Natural killer cell (primary cell): ENCODE results near the gene FSD2. TPM values are rescaled to one million over a fixed set of nuclear protein-coding genes. Genes with fewer than 3 reads are reported as not detected.

ENCODE experiments used
- ATAC-seq, 3 donors: fragments of 150-1000 bp in 2 of 3; fragments of 200-7000 bp in 1 of 3; cut with Tn5 transposase; 1 replicate in 1 of 3; 2 replicates in 2 of 3; pipeline ENCODE4 v1.10.0; 2021; ENCODE audit warnings: mild to moderate bottlenecking in 2 of 3, moderate library complexity in 2 of 3
- DNase-seq, 2 donors: peaks; one replicate each; pipeline versions ENCODE4 v3.0.0 to v3.0.0-alpha.2; 2013 to 2021; ENCODE audit warnings: mixed read lengths in 1 of 2
- H3K27ac ChIP-seq: one replicate; pipeline ENCODE4 v1.5.1; 2013; ENCODE audit warnings: mild to moderate bottlenecking, low read length
- H3K27me3 ChIP-seq: one replicate; pipeline ENCODE4 v1.6.1; 2013; ENCODE audit warnings: low read length; ENCODE audit not compliant: control insufficient read depth, insufficient read depth
- H3K36me3 ChIP-seq: one replicate; pipeline ENCODE4 v1.6.1; 2013; ENCODE audit warnings: low read length; ENCODE audit not compliant: control insufficient read depth, insufficient read depth
- H3K4me1 ChIP-seq: one replicate; pipeline ENCODE4 v1.6.1; 2013; ENCODE audit warnings: low read length; ENCODE audit not compliant: control insufficient read depth, insufficient read depth
- H3K4me3 ChIP-seq: one replicate; pipeline ENCODE4 v1.5.1; 2013; ENCODE audit warnings: low read length
- H3K9me3 ChIP-seq: one replicate; pipeline ENCODE4 v1.6.1; 2013; ENCODE audit warnings: low read length; ENCODE audit not compliant: control insufficient read depth, insufficient read depth
- H3K27ac Mint-ChIP-seq, 2 donors: one replicate each; pipeline ENCODE4 v1.8.0; 2022; ENCODE audit warnings: mild to moderate bottlenecking in 2 of 2, mixed read lengths in 2 of 2, moderate library complexity in 1 of 2
- H3K27me3 Mint-ChIP-seq, 2 donors: one replicate each; pipeline ENCODE4 v1.8.0; 2022; ENCODE audit warnings: low read depth in 2 of 2, mixed read lengths in 2 of 2
- H3K36me3 Mint-ChIP-seq: one replicate; pipeline ENCODE4 v1.8.0; 2022; ENCODE audit warnings: mixed read lengths
- H3K4me1 Mint-ChIP-seq, 2 donors: one replicate each; pipeline ENCODE4 v1.8.0; 2022; ENCODE audit warnings: mixed read lengths in 2 of 2
- H3K4me3 Mint-ChIP-seq: one replicate; pipeline ENCODE4 v1.8.0; 2022; ENCODE audit warnings: mild to moderate bottlenecking, moderate library complexity, mixed read lengths
- H3K9me3 Mint-ChIP-seq, 2 donors: one replicate each; pipeline ENCODE4 v1.8.0; 2022; ENCODE audit warnings: mixed read lengths in 2 of 2
- WGBS: methylation state at CpG from one replicate; pipeline ENCODE4 v1.1.7; 2013; ENCODE audit warnings: missing lambda C conversion rate; ENCODE audit not compliant: insufficient coverage; 5-methylcytosine and 5-hydroxymethylcytosine counted together
- intact Hi-C: fragments of 100-400 bp; cut with micrococcal nuclease; formaldehyde crosslinking; loops from one replicate; pipeline ENCODE4 v1.14.2; 2022
- total RNA-seq, 4 donors: library from RNA; stranded (reverse); fragments of 120-200 nt in 1 of 4; gene quantifications; one replicate each; pipeline versions ENCODE4 v1.2.3 to v1.2.4, GENCODE V29; 2013 to 2022
- TF ChIP-seq, protein P1 (sequence below): fragments of 200-600 bp; IDR thresholded peaks from one replicate; pipeline ENCODE4 v1.8.0; 2022; ENCODE audit warnings: antibody characterized with exemption

FSD2 gene
- total RNA-seq, 3 donors from 2014 or later (not counting 1 experiment from before 2014, with no cell fraction given): not detected

DNA sequence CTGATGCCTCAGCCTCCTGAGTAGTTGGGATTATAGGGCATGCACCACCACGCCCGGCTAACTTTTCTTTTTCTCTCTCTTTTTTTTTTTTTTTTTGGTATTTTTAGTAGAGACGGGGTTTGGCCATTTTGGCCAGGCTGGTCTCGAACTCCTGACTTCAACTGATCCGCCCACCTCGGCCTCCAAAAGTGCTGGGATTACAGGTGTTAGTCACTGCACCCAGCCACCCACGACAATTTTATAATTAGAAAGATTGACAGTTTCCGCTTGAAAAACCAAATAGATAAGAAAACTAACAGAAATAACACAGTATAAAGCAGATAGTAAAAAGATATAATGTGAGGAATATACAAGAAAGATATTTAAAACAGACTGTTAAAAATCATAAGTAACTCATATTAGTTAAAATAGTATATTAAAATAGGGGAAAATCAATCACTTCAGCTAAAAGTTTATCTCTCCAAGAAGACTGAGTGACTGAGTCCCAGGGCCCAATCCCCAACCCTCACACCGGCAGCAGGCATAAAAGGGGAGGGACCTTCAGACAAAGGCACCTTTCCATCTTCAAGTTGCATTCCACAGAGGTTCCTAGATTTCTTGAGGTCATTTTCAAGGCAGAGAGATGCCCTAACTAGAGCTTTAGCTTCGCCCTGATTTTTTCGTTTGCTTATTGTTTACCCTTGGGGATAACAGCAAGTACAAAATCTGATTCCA is 2.2 kb upstream of the FSD2 start:
- Histone ChIP-seq H3K4me1 (peaks cover 20% of the 10 kb centered on the region), H3K9me3 (no peaks in the 10 kb centered on the region), H3K4me3 (no peak overlapping the region), H3K36me3 (peaks cover 3% of the 10 kb centered on the region), H3K27ac (peak overlapping the region; percentile 95), H3K27me3 (no peaks in the 10 kb centered on the region)
- WGBS: 89% methylated on average over 6 of the region's 11 CpGs
- ATAC-seq (no peak), DNase-seq (no peak)
- TF ChIP-seq, protein P1, sequence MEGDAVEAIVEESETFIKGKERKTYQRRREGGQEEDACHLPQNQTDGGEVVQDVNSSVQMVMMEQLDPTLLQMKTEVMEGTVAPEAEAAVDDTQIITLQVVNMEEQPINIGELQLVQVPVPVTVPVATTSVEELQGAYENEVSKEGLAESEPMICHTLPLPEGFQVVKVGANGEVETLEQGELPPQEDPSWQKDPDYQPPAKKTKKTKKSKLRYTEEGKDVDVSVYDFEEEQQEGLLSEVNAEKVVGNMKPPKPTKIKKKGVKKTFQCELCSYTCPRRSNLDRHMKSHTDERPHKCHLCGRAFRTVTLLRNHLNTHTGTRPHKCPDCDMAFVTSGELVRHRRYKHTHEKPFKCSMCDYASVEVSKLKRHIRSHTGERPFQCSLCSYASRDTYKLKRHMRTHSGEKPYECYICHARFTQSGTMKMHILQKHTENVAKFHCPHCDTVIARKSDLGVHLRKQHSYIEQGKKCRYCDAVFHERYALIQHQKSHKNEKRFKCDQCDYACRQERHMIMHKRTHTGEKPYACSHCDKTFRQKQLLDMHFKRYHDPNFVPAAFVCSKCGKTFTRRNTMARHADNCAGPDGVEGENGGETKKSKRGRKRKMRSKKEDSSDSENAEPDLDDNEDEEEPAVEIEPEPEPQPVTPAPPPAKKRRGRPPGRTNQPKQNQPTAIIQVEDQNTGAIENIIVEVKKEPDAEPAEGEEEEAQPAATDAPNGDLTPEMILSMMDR: no peak
- H3K4me3 Mint-ChIP-seq: peak overlapping the region; percentile 19
- intact Hi-C loops: loop anchor here (5.0 kb wide), 1 partner anchor 204 kb away; the partner anchor contains the start of gene C15orf40
- H3K27ac Mint-ChIP-seq: peak overlapping the region; percentile 93 to 99
- H3K27me3 Mint-ChIP-seq: no peaks in the 10 kb centered on the region
- H3K9me3 Mint-ChIP-seq: no peaks in the 10 kb centered on the region
- H3K4me1 Mint-ChIP-seq: peaks cover 36 to 43% of the 10 kb centered on the region in 2 donors
- peaks cover 9% of the 10 kb centered on the region for H3K36me3 Mint-ChIP-seq

DNA sequence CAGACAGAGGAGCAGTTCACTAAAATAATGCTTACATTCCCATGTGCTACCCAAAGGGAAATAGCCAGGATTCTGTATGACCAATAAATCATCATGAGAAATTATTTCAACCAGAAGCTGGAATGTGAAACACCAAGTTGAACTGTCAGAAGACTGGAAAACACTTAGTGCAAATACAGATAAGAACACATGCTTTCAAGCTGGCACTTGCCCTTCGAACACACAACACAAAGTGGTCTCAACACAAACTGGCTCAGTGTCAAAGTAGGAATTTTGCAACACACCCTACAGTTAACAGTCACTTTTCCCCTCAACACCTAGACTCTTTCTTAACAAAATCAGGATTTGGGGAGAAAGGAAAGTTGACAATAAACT is 1.3 kb downstream of the FSD2 start:
- intact Hi-C loops: no loop called here
- 88% methylated on average over 1 of the region's 1 CpG for WGBS

DNA sequence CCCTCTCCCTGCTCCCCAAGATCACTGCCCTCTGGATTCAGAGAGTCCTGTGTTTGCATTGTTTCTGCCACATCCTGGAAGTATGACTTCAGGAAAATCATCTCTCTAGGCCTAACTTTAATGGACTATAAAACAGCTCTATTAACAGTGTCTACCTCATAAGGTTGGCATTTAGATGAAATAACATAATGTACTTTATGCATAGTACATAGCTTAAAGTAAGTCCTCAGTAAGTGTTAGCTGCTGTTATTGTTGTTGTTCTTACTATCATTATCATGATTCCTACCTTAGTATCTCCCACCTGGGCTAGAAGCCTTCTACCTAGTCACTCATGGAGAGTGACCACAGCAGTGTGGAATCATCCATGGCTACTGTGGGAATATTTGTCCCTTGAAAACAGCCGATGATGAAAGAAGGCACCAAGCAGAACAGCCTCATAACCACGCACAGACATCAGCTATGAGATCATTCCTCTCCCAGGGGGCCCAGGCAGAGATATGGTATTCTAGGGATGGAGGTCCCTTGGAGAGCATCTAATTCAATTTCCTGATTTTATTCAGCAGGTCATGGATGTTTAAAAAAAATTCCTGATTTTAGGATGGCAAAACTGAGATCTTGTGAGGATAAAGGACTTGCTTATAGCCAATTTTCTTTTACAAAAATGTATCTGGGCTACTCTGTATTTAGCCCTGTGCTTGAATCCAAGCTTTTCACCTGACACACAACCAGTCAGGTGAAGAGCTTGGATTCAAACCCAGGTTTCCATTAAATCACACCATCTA is 1.9 kb downstream of the FSD2 start:
- no peak overlapping the region for H3K27ac Mint-ChIP-seq
- no peaks in the 10 kb centered on the region for H3K36me3 ChIP-seq
- no peak overlapping the region for H3K27ac ChIP-seq
- H3K4me3 ChIP-seq: no peak overlapping the region
- WGBS: no CpG with 5 or more reads among the region's 2 CpGs
- H3K4me3 Mint-ChIP-seq: no peak overlapping the region
- H3K27me3 Mint-ChIP-seq: peaks cover 18 to 19% of the 10 kb centered on the region in 2 donors
- H3K27me3 ChIP-seq: no peaks in the 10 kb centered on the region
- H3K9me3 Mint-ChIP-seq: no peaks in the 10 kb centered on the region
- ATAC-seq (no peak), DNase-seq (no peak)
- H3K4me1 ChIP-seq: peaks cover 8% of the 10 kb centered on the region
- intact Hi-C loops: no loop called here
- H3K9me3 ChIP-seq: no peaks in the 10 kb centered on the region
- H3K4me1 Mint-ChIP-seq: peaks cover 3 to 11% of the 10 kb centered on the region in 2 donors
- TF ChIP-seq, protein P1: no peak
- no peaks in the 10 kb centered on the region for H3K36me3 Mint-ChIP-seq

More for the DNA sequence above, 1.3 kb downstream of the FSD2 start:
- Mint-ChIP-seq H3K27me3 (peaks cover 12 to 13% of the 10 kb centered on the region in 2 donors), H3K27ac (no peak overlapping the region), H3K4me3 (no peak overlapping the region), H3K4me1 (peaks cover 8 to 16% of the 10 kb centered on the region in 2 donors), H3K9me3 (no peaks in the 10 kb centered on the region), H3K36me3 (no peaks in the 10 kb centered on the region)
- no peaks in the 10 kb centered on the region for H3K27me3 ChIP-seq
- H3K36me3 ChIP-seq: no peaks in the 10 kb centered on the region
- peaks cover 10% of the 10 kb centered on the region for H3K4me1 ChIP-seq
- H3K4me3 ChIP-seq: no peak overlapping the region
- no peaks in the 10 kb centered on the region for H3K9me3 ChIP-seq
- no peak for ATAC-seq
- TF ChIP-seq, protein P1: no peak
- DNase-seq: no peak
- no peak overlapping the region for H3K27ac ChIP-seq
